OCI-LY7 (cell line): ENCODE measurements around the gene TXNIP. TPM values are rescaled to one million over a fixed set of nuclear protein-coding genes. Genes with fewer than 3 reads are reported as not detected.
"Not testable (repeated sequence)": the region's sequence is repeated elsewhere in the genome, so short reads cannot be mapped to it uniquely, and the experiment has no call there.

Source experiments
- BruUV-seq: library from RNA; stranded (reverse); fragments of 400-500 nt; replicated peaks from 2 replicates; lab custom pipeline; 2021; lab: Mats Ljungman, UMichigan
- CTCF ChIA-PET: fragments of 300-600 bp; sonication (Branson Sonifier 250); formaldehyde crosslinking; loops from one replicate; lab custom pipeline; 2022; ENCODE audit warnings: antibody characterized with exemption; ENCODE audit not compliant: unreplicated experiment; lab: Charles Lee
- POLR2A ChIA-PET: fragments of 300-600 bp; sonication (Branson Sonifier 250); formaldehyde crosslinking; loops from one replicate; lab custom pipeline; 2022; ENCODE audit warnings: antibody characterized with exemption; lab: Charles Lee
- DNase-seq: peaks from one replicate; pipeline ENCODE4 v3.0.0-alpha.2; 2015; ENCODE audit warnings: low spot score
- H2AFZ ChIP-seq: fragments of 200-600 bp; sonication (generic), shearing (Covaris generic); 2 replicates; pipeline ENCODE4 v1.6.1; 2014; ENCODE audit warnings: mild to moderate bottlenecking, antibody characterized with exemption, low read length, moderate library complexity
- H3K27ac ChIP-seq: fragments of 200-600 bp; sonication (generic); 2 replicates; pipeline ENCODE4 v1.5.1; 2014; ENCODE audit warnings: mixed run types, low read depth, mild to moderate bottlenecking, moderate library complexity, low read length, inconsistent platforms; ENCODE audit not compliant: poor library complexity, severe bottlenecking
- H3K36me3 ChIP-seq: fragments of 200-600 bp; sonication (generic); 2 replicates; pipeline ENCODE4 v1.6.1; 2014; ENCODE audit warnings: mild to moderate bottlenecking, antibody characterized with exemption, low read length, moderate library complexity, mixed read lengths; ENCODE audit not compliant: insufficient read depth
- H3K4me1 ChIP-seq: fragments of 200-600 bp; sonication (generic); 2 replicates; pipeline ENCODE4 v1.5.1; 2014; ENCODE audit warnings: mild to moderate bottlenecking, low read length; ENCODE audit not compliant: insufficient read depth, poor library complexity, severe bottlenecking
- H3K4me2 ChIP-seq: fragments of 200-600 bp; sonication (generic); 2 replicates; pipeline ENCODE4 v1.6.1; 2014; ENCODE audit warnings: mild to moderate bottlenecking, low read length
- H3K4me3 ChIP-seq: fragments of 200-600 bp; sonication (generic); 2 replicates; pipeline ENCODE4 v1.5.1; 2014; ENCODE audit warnings: mild to moderate bottlenecking, low read depth, low read length; ENCODE audit not compliant: poor library complexity, severe bottlenecking
- H3K79me2 ChIP-seq: fragments of 200-600 bp; sonication (generic); 2 replicates; pipeline ENCODE4 v1.6.1; 2016; ENCODE audit warnings: low read depth, mild to moderate bottlenecking, low read length, moderate library complexity, mixed read lengths; ENCODE audit not compliant: insufficient read depth
- H3K9me2 ChIP-seq: fragments of 200-600 bp; sonication (generic); 2 replicates; pipeline ENCODE4 v1.6.1; 2016; ENCODE audit warnings: mild to moderate bottlenecking, low read length, mixed read lengths; ENCODE audit not compliant: insufficient read depth
- H3K9me3 ChIP-seq: fragments of 200-600 bp; sonication (generic); 2 replicates; pipeline ENCODE4 v1.6.1; 2014; ENCODE audit warnings: mild to moderate bottlenecking, mixed run types, low read length, mixed read lengths
- H4K20me1 ChIP-seq: fragments of 200-600 bp; sonication (generic); 2 replicates; pipeline ENCODE4 v1.6.1; 2014; ENCODE audit warnings: mild to moderate bottlenecking, antibody characterized with exemption, low read length, moderate library complexity, mixed read lengths; ENCODE audit not compliant: insufficient read depth
- EZH2phosphoT487 ChIP-seq: fragments of 200-600 bp; sonication (generic); IDR thresholded peaks from 2 replicates; pipeline ENCODE4 v1.6.1; 2018; ENCODE audit warnings: low read depth, borderline replicate concordance, mild to moderate bottlenecking, mixed run types, antibody characterized with exemption, low read length, moderate library complexity, mixed read lengths
- intact Hi-C: fragments of 100-400 bp; cut with micrococcal nuclease; formaldehyde crosslinking; loops from one replicate; pipeline ENCODE4 v1.10.0; 2022; ENCODE audit not compliant: unreplicated experiment
- total RNA-seq, 2 experiments: library from RNA; depleted of rRNA in 1 of 2; stranded (reverse); fragments of >200 nt in 1 of 2; shearing (Covaris generic) in 1 of 2; gene quantifications; 2 replicates each; pipeline ENCODE4 v1.2.3, GENCODE V29; 2014 to 2022
- TF ChIP-seq, protein P1 (sequence below): fragments of 200-600 bp; sonication (generic); conservative IDR thresholded peaks from 2 replicates; pipeline ENCODE4 v1.5.1; 2014; ENCODE audit warnings: mild to moderate bottlenecking, antibody characterized with exemption, low read length, moderate library complexity, mixed read lengths

The TXNIP gene
- total RNA-seq, 2 experiments from 2014 or later: 50.3 to 144 TPM

- no peak for TF ChIP-seq EZH2phosphoT487
- TF ChIP-seq, protein P1, sequence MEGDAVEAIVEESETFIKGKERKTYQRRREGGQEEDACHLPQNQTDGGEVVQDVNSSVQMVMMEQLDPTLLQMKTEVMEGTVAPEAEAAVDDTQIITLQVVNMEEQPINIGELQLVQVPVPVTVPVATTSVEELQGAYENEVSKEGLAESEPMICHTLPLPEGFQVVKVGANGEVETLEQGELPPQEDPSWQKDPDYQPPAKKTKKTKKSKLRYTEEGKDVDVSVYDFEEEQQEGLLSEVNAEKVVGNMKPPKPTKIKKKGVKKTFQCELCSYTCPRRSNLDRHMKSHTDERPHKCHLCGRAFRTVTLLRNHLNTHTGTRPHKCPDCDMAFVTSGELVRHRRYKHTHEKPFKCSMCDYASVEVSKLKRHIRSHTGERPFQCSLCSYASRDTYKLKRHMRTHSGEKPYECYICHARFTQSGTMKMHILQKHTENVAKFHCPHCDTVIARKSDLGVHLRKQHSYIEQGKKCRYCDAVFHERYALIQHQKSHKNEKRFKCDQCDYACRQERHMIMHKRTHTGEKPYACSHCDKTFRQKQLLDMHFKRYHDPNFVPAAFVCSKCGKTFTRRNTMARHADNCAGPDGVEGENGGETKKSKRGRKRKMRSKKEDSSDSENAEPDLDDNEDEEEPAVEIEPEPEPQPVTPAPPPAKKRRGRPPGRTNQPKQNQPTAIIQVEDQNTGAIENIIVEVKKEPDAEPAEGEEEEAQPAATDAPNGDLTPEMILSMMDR: no peak
- Histone ChIP-seq H3K4me3 (no peak overlapping the region), H3K36me3 (no peaks in the 10 kb centered on the region), H3K27ac (no peak overlapping the region), H2AFZ (no peak overlapping the region), H3K9me2 (no peaks in the 10 kb centered on the region), H3K4me2 (no peak overlapping the region), H3K4me1 (peaks cover 16% of the 10 kb centered on the region), H4K20me1 (no peaks in the 10 kb centered on the region), H3K79me2 (no peaks in the 10 kb centered on the region), H3K9me3 (no peaks in the 10 kb centered on the region)
- CTCF ChIA-PET: no interaction called here
- no TSS peak for BruUV-seq
- intact Hi-C loops: no loop called here
- no peak for DNase-seq
- POLR2A ChIA-PET: interaction anchor here (0.6 kb wide), 1 partner anchor 11 kb away, joined by 3 read pairs; no protein-coding TSS in a partner anchor
Measured at GRCh38 chr1:146029117-146029516, 32.7 kb upstream of the TXNIP start.

DNA sequence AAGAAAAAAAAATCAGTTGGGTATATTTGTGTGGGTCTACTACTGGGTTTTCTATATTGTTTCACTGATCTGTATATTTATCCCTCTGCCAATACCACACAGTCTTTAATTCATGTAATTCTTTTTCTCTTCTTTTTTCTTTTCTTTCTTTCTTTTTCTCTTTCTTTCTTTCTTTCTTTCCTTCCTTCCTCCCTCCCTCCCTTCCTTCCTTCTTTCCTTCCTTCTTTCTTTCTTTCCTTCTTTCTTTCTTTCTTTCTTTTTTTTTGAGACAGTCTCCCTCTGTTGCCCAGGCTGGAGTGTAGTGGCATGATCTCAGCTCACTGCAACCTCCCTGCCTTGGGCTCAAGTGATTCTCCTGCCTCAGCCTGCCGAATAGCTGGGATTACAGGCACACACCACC is 30.3 kb upstream of the TXNIP start:
- BruUV-seq, H3K9me3 ChIP-seq, H3K4me1 ChIP-seq, H4K20me1 ChIP-seq, POLR2A ChIA-PET, H3K36me3 ChIP-seq, H2AFZ ChIP-seq, H3K4me3 ChIP-seq, intact Hi-C loops, H3K27ac ChIP-seq, DNase-seq, H3K9me2 ChIP-seq, H3K4me2 ChIP-seq, H3K79me2 ChIP-seq: not testable (repeated sequence)
- CTCF ChIA-PET: interaction anchor here (0.8 kb wide), 1 partner anchor 62 kb away, joined by 3 read pairs; the partner anchor contains the start of genes ANKRD34A and POLR3GL

GRCh38 chr1:146025787-146026495 is 29.6 kb upstream of the TXNIP start:
- CTCF ChIA-PET, H3K4me2 ChIP-seq, DNase-seq, H4K20me1 ChIP-seq, H3K9me3 ChIP-seq, BruUV-seq, H3K27ac ChIP-seq, H3K4me3 ChIP-seq, H3K36me3 ChIP-seq, H2AFZ ChIP-seq, H3K4me1 ChIP-seq, H3K79me2 ChIP-seq, intact Hi-C loops, H3K9me2 ChIP-seq: not testable (repeated sequence)
- POLR2A ChIA-PET: interaction anchor here (0.6 kb wide), 1 partner anchor 39 kb away, joined by 5 read pairs; no protein-coding TSS in a partner anchor
